ENCODE measurements around the gene HABP2. TPM values are rescaled to one million over a fixed set of nuclear protein-coding genes. Genes with fewer than 3 reads are reported as not detected.
A peak's percentile ranks its signal among the peaks of the same experiment; 100 is the strongest.

HABP2 gene
- total RNA-seq = 0.18 and 0.48 TPM in 2 replicates

GRCh38 chr10:113552701-113553100 is at the start of gene HABP2:
HABP2 (plus strand) TSS chr10:113553053; CDS start chr10:113553122, 69 bp downstream.
- DNase-seq (ENCODE audit: extremely low read depth, low read depth, low spot score) = no peak

DNA sequence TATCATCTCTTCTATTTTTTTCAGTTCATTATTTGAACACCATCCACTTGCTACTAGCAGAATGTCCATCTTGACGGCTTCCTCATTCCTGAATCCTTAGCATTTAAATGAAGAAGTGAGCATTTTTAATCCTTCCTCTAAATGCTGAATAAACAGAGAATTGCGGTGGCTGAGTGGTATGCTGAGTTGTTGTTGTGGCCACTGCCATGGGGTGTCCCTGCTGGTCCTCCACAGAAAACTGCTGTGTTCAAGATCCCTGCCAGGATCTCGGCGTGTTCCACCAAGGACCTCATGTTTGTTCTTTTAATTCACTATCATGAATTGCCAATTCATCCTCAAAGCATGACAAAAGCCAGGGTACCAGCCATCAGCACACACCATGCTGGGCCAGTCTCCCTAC is 48.9 kb upstream of the HABP2 start:
- no peak for DNase-seq (ENCODE audit: extremely low read depth, low read depth, low spot score)

DNA sequence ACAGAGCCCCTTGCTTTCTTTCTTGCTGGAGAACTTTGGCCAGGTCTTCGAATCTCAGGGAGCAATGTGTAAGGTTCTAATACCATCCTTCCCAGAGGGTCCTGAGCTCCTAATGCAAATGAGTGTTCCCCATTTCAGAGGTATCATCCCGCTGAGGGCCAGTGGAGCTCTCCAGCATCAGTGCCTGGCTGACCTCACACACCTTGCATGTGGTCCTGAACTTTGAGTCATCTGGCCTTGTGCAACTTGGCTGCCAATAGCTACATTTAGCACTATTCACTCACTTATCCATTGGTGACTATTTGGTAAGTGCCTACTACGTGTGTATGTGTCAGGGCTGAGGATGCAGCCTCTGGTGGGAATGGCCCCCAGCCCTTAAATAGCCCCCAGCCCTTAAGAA is 48.4 kb upstream of the HABP2 start:
- no peak for DNase-seq (ENCODE audit: extremely low read depth, low read depth, low spot score)

DNA sequence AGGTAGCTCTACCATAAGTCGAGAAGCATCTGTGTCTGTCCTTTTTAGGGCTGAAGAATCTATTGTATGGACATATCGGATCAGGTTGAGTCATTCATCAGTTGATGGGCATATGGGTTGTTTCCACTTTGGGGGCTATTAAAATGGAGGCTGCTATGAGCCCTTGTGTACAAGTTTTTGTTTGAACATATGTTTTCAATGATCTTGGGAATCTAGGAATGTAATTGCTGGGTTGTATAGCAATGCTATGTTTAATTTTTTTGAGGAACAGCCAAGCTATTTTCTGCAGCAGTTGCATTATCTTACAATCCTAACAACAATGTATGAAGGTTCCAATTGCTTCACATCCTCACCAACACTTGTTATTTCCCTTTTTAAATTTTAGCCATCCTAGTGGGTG is 46.4 kb upstream of the HABP2 start:
- no peak for DNase-seq (ENCODE audit: extremely low read depth, low read depth, low spot score)

- no peak for DNase-seq (ENCODE audit: extremely low read depth, low read depth, low spot score)
Measured at GRCh38 chr10:113511419-113511818, 41.4 kb upstream of the HABP2 start.

DNA sequence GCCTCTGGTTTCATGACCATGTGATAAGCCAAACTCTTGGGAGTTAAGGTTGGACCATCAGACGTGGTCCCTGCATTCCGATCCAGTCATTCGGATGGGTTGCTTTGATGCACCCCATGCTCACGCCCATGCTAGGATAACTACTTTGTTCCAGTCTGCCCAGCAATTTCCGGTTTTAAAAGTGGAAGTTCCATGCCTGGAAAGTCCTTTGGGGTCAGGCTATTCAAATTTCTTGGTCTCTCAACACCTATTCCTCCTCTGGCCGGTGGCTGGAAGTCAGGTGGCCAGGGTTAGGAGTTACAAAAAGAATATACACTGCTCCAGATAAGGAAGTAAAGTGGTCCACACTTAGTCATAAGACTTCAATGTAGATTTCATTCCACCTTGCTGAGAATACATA is 37.7 kb upstream of the HABP2 start:
- no peak for DNase-seq (ENCODE audit: extremely low read depth, low read depth, low spot score)

DNA sequence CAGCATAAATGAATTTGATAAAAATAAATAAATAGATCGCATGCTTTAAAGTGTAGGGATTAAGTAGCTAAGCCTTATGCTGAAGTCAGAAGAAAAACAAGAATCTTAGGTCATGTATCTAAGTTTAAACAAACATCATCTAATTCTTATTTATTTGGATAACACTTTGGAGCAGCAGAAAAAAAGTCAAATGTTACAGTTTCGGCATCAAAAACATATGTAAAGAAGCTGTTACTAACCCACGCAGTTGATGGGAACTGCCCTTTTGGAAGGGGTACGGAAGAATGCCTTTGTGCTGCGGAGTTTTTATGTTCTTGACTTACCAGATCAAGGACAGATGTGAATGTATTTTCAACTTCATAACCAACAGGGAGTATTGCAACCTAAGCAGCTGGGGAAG is 37.3 kb upstream of the HABP2 start:
- no peak for DNase-seq (ENCODE audit: extremely low read depth, low read depth, low spot score)

DNA sequence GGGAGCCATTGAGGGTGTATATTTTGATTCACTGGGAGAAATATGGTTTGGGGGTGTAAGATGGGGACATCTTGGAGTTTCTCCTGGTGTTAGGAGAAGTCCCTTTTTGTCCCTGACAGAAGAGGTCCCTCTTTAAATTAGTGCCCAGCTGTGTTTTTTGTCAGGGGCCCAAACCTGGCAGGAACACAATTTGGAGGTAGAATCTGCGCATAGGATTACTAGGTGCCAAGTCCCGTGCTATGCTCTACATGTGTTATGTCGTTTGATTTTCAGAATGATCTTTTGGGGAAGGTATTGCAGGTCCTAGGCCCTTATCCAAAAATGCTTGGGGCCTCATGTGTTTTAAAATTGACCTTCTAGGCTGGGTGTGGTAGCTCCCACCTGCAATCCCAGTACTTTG is 36.8 kb upstream of the HABP2 start:
- no peak for DNase-seq (ENCODE audit: extremely low read depth, low read depth, low spot score)

GRCh38 chr10:113517165-113517900 is 35.5 kb upstream of the HABP2 start:
- DNase-seq (ENCODE audit: extremely low read depth, low read depth, low spot score) = no peak

GRCh38 chr10:113517901-113518260 is 35.0 kb upstream of the HABP2 start:
- DNase-seq (ENCODE audit: extremely low read depth, low read depth, low spot score) = no peak

DNA sequence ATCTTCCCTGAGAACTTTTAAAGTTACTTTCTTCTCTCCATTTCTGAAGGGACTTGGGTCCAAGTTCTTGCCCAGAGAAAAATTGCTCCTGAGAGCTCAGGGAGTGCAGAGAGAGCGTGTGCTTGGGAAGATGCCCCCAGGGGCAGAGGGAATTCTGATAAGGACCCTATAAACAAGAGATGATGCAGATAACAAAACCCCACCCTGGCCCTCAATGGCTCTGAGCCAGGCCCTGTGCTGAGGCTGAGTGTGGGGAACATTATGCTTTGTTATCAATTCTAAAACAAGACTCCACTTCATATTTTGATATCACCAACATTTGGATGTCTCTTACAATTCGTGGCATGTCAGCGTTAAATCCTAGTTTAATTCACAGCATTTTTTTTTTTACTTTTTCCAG is 34.4 kb upstream of the HABP2 start:
- no peak for DNase-seq (ENCODE audit: extremely low read depth, low read depth, low spot score)

- DNase-seq (ENCODE audit: extremely low read depth, low read depth, low spot score) = no peak
Measured at GRCh38 chr10:113518816-113519591, 33.8 kb upstream of the HABP2 start.

DNA sequence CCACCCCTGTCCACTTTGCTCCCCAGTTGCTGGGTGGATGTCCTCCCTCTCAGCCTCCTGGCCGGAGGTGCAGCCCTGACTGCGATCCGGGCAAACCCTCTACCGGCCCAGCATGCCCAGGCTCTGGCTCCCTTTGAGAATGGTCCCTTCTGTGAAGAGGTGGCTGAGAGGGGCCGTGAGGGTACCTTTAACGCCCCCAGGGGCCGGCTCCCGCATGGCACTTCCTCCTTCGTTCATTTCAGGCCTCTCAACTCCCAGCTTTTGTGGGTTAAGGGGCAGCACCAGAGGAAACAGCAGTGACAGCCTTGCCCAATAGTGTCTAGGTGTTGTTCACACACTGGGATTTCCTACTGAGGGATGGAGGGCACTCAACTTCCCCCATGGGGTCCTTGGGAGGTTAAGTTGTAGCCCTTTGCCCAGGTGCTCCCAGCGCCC is 33.2 kb upstream of the HABP2 start:
- DNase-seq (ENCODE audit: extremely low read depth, low read depth, low spot score) = no peak

- no peak for DNase-seq (ENCODE audit: extremely low read depth, low read depth, low spot score)
Measured at GRCh38 chr10:113520261-113520660, 32.6 kb upstream of the HABP2 start.

DNA sequence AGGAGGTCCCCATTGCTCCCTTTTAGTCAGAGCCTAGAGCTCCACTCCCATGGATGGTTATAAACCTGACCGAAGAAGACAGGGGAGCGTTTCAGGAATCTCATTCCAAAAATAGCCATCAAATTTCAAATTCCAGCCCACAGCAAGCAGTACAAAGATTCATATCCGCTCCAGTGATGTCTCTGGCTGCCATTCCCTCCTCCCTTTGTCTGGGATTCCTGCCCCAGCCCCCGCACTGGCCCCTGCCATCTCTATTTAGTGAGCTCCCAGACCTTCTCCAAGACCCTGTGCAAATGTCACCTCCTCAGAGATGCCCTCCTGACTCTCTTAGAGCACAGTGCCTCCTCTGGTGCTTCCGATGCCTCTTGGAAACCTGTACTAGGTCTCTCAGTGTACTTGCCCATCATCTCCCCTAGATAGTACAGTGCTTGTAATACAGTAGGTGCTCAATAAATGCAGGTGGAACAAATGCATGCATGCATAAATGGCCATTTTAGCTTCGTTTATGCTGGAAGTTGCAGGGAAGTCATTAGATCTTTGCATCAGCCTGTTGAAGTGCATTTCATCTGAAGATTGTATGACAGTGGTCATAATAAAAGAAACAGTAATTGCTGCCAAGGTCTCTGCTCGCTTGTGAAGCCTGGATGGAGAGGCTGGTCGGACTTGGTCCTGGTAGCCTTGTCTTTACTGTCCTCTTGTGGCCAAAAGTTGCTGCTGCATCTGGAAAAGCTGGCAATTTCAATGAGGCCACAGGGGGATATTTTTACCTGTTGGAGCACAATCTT is 32.0 kb upstream of the HABP2 start:
- peak; percentile 45 for DNase-seq (ENCODE audit: extremely low read depth, low read depth, low spot score)

DNA sequence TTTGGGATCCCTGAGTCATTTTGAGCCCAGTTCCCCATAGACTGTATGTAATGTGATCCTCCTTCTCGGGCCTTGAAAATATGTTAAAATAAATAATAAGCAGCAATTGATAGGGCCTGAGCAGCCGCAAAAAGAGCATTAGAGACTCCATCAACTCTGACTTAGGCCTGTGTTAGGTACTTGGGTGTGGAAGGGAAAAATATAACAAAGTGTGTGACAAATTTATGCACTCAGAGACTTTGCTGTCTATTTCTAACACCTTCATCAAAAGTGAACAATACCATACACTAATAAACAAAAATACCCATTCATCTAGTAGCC is 31.4 kb upstream of the HABP2 start:
- no peak for DNase-seq (ENCODE audit: extremely low read depth, low read depth, low spot score)

- no peak for DNase-seq (ENCODE audit: extremely low read depth, low read depth, low spot score)
Measured at GRCh38 chr10:113522460-113522859, 30.4 kb upstream of the HABP2 start.

GRCh38 chr10:113523071-113523470 is 29.8 kb upstream of the HABP2 start:
- DNase-seq (ENCODE audit: extremely low read depth, low read depth, low spot score) = no peak

DNA sequence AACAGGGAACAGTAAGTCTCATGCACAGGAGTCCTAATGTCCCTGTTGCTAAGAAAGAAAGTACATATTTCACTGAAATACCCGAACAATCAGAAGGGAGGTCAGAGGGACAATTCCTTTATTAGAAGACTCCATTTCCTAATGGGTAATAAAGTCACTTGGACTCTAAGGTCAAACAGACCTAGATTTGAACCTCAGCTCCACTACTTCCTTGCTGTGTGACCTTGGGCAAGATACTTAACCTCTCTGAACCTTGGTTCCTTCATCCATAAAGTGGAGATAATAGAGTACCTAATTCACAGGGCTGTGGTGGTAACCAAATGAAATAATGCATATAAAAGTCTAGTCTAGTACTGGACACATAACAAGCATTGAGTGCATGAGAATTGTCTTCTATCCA is 29.2 kb upstream of the HABP2 start:
- no peak for DNase-seq (ENCODE audit: extremely low read depth, low read depth, low spot score)

- no peak for DNase-seq (ENCODE audit: extremely low read depth, low read depth, low spot score)
Measured at GRCh38 chr10:113524120-113524519, 28.7 kb upstream of the HABP2 start.
